Activated CD4-positive, alpha-beta T cell treated with anti-CD3 and anti-CD28 coated beads for 1 hour (primary cell): ENCODE data around the gene MYLIP.

Experiments
- DNase-seq: peaks from one replicate; pipeline ENCODE4 v3.0.0-alpha.2; 2020

Gene MYLIP

GRCh38 chr6:16177881-16178280 is 49.0 kb downstream of the MYLIP start:
- DNase-seq = no peak

GRCh38 chr6:16178351-16178750 is 49.5 kb downstream of the MYLIP start:
- DNase-seq = no peak

GRCh38 chr6:16179063-16179462 is 50.2 kb downstream of the MYLIP start:
- no peak for DNase-seq

DNA sequence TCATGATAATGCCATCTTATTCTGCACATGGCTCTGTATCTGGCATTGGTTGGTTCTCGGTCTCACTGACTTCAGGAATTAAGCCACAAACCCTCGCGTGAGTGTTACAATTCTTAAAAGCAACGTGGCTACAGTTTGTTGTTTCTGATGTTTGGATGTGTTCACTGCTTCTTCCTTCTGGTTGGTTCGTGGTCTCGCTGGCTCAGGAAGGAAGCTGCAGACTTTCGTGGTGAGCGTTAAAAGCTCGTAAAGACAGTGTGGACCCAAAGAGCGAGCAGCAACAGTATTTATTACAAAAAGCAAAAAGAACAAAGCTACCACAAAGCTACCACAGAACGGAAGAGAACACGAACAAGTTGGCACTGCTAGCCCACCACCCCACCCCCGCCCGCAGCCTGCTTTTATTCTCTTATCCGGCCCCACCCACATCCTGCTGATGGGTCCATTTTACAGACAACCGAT is 51.1 kb downstream of the MYLIP start:
- DNase-seq = no peak

DNA sequence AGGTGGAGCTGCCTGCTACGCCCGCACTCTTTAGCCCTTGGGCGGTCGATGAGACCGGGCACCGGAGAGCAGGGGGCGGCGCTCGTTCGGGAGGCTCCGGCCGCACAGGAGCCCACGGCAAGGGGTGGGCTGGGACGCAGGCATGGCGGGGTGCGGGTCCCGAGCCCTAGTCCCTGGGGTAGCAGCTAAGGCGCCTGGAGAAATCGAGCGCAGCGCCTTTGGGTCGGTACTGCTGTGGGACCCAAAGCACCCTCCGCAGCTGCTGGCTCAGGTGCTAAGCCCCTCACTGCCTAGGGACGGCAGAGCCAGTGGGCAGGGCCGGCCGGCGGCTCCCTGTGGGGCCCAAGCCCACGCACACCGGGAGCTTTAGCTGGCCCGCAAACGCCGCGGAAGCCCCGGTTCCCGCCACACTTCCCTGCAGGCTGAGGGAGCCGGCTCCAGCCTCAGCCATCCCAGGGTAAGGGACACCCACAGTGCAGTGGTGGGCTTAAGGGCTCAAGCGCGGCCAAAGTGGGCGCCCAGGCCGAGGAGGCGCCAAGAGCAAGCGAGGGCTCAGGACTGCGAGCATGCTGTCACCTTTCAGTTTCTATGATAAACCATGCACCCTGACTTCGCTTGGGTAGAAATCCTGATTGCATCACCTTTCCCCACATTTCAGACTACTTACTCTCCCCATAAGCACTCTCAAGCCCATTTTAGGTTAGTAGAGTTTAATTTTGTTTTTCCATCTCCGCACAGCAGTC is 52.0 kb downstream of the MYLIP start:
- DNase-seq = no peak

DNA sequence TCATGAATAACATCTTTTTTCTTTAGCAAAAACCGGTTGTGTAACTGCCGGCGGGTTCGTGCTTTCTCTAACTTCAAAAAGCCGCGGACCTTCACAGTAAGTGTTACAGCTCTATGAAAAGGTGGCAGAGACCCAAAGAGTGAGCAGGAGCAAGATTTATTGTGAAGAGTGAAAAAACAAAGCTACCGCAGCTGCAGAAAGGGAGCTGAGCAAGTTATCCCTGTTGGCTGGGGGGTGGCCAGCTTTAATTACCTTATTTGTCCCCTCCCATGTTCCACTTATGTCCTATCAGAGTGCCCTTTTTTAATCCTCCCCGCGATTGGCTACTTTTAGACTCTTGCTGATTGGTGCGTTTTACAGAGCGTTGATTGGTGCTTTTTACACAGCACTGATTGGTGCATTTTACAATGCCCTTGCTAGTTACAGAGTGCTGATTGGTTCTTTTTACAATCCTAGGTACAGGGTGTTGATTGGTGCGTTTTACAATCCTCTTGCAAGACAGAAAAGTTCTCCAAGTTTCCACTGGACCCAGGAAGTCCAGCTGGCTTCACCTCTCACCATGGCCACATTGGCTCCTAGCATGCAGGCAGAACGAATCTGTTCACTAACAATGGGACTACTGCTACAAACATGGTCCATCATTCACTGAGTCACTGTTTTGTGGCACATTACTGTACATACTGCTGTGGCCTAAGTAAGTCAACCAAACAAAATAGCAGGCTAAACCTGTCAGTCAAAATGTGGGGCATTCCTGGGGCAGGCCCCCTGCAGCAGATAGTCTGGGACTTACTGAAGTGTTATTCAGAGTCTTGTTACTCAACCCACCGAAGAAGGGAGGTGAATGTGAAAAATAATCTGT is 52.8 kb downstream of the MYLIP start:
- no peak for DNase-seq

DNA sequence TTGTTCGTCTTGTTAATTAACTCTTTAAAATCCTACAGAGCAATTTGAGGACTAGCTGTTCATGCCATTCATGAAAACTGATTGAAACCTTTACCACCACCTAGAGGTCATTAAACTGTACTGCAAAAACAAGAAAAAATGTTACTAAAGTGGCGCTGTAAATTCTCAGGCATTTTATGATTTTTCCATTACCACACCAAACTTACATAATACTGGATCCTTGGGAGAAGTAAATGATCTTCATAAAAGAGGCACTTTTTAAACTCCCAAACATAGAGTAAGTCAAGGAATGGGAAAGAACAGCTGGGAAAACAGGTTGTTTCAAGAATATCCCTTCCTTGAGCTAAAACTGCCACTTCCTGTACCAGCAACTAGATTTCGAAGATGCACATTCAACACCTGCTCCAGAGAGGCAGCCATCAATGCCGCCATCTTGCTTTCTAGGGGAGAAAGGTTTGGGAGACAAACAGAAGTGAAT is 54.3 kb downstream of the MYLIP start:
- DNase-seq = no peak

GRCh38 chr6:16184129-16184528 is 55.2 kb downstream of the MYLIP start:
- no peak for DNase-seq

DNA sequence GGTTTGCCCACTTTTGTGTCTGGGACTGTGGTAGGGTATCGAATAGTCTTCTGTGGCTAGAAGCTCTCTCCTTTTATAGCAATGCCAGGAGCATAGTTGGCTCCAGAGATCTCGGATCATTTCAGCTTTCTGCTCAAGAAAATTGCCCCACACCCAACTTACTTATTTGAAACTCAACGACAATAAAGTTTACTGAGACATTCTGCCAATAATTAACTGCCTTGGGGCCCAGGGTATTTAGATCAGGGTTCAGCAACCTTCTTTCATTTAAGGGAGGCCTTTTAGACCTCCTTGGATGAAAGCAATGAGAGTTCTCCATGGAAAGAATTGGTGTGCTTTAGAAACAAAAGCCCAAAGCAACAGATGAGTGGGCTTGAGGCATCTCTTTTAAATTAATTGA is 55.7 kb downstream of the MYLIP start:
- DNase-seq = no peak

DNA sequence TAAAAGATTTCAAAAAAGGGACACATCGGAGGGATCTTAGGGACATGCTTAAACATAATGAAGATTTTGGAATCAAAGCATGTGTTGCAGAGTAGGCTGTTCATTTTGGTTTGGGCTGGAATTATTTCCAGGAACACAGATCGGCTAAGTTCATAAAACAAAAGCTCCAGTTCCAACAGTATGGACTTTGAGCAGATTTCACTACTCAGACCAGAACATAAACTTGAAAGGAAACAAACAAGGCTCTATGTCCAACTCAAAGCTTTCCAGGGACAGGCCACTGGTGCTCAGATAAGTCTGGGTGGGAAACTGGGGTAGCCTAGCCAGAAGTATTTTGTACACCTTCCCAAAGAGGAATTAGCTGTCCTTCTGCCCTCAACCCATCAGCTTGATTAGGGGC is 58.3 kb downstream of the MYLIP start:
- no peak for DNase-seq

- no peak for DNase-seq
Observed at GRCh38 chr6:16190214-16190613, 61.3 kb downstream of the MYLIP start.

DNA sequence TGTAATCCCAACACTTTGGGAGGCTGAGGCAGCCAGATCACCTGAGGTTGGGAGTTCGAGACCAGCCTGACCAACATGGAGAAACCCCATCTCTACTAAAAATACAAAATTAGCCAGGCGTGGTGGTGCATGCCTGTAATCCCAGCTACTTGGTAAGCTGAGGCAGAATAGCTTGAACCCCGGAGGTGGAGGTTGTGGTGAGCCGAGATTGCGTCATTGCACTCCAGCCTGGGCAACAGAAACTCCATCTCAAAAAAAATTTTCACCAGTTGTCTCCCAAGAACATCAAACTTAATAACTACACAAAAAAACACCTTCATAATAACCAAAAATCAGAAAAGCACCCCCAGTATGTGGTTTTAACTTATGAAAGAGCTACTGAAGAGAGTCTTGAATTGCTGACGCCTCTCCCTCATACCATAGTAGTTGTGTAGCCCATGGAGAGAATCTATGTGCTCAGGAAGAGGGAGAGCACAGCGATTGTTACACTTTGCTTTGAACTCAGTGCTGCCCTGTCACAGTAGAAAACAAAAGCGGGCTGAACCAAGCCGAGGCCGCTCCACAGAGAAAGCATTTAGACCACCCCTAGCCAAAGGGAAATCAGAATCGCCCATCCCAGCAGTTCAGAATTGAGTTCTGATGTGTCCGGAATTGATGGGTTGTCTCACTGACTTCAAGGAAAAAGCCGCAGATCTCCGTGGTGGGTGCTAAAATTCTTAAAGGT is 67.5 kb downstream of the MYLIP start:
- DNase-seq = no peak

GRCh38 chr6:16196984-16197546 is 68.2 kb downstream of the MYLIP start:
- no peak for DNase-seq
